H9 (cell line): ENCODE measurements around the gene TMEM82. TPM values are rescaled to one million over a fixed set of nuclear protein-coding genes. Genes with fewer than 3 reads are reported as not detected.

Experiments used
- DNase-seq: peaks from one replicate; pipeline ENCODE4 v3.0.0-alpha.2; 2017
- H2AFZ ChIP-seq: one replicate; pipeline ENCODE4 v1.6.1; 2013; ENCODE audit warnings: mild to moderate bottlenecking, low read length, control low read depth, moderate library complexity
- H2AK5ac ChIP-seq: 2 replicates; pipeline ENCODE4 v1.6.1; 2013; ENCODE audit warnings: low read length, control low read depth, mixed read lengths; ENCODE audit not compliant: insufficient read length
- H2BK120ac ChIP-seq: one replicate; pipeline ENCODE4 v1.6.1; 2013; ENCODE audit warnings: low read depth, mild to moderate bottlenecking, low read length, control low read depth, inconsistent platforms; ENCODE audit not compliant: poor library complexity, severe bottlenecking
- H2BK12ac ChIP-seq: 2 replicates; pipeline ENCODE4 v1.6.1; 2013; ENCODE audit warnings: low read length, control low read depth, mixed read lengths, low read depth; ENCODE audit not compliant: insufficient read length
- H2BK15ac ChIP-seq: 2 replicates; pipeline ENCODE4 v1.6.1; 2013; ENCODE audit warnings: low read depth, low read length, control low read depth
- H2BK20ac ChIP-seq: one replicate; pipeline ENCODE4 v1.6.1; 2013; ENCODE audit warnings: low read depth, mild to moderate bottlenecking, low read length, control low read depth, inconsistent platforms; ENCODE audit not compliant: poor library complexity, severe bottlenecking
- H2BK5ac ChIP-seq: 2 replicates; pipeline ENCODE4 v1.6.1; 2013; ENCODE audit warnings: low read length, control low read depth, mixed read lengths; ENCODE audit not compliant: insufficient read length
- H3K14ac ChIP-seq: 2 replicates; pipeline ENCODE4 v1.6.1; 2013; ENCODE audit warnings: low read length, control low read depth; ENCODE audit not compliant: insufficient read depth
- H3K18ac ChIP-seq: 2 replicates; pipeline ENCODE4 v1.6.1; 2013; ENCODE audit warnings: low read depth, mild to moderate bottlenecking, mixed read lengths, low read length, control low read depth; ENCODE audit not compliant: insufficient read length
- H3K23ac ChIP-seq: 2 replicates; pipeline ENCODE4 v1.6.1; 2013; ENCODE audit warnings: low read length, control low read depth, mixed read lengths, low read depth; ENCODE audit not compliant: insufficient read length
- H3K23me2 ChIP-seq: 2 replicates; pipeline ENCODE4 v1.6.1; 2013; ENCODE audit warnings: low read depth, mild to moderate bottlenecking, mixed read lengths, low read length, control low read depth; ENCODE audit not compliant: insufficient read length, poor library complexity, severe bottlenecking
- H3K27ac ChIP-seq: 2 replicates; pipeline ENCODE4 v1.5.1; 2013; ENCODE audit warnings: low read length, control low read depth, mixed read lengths, low read depth; ENCODE audit not compliant: insufficient read length
- H3K27me3 ChIP-seq: 2 replicates; pipeline ENCODE4 v1.6.1; 2013; ENCODE audit warnings: low read length, control low read depth, inconsistent platforms; ENCODE audit not compliant: insufficient read depth
- H3K4ac ChIP-seq: 2 replicates; pipeline ENCODE4 v1.6.1; 2013; ENCODE audit warnings: low read depth, mild to moderate bottlenecking, control low read depth, inconsistent platforms, low read length, moderate library complexity
- H3K4me1 ChIP-seq: 2 replicates; pipeline ENCODE4 v1.6.1; 2013; ENCODE audit warnings: low read length, control low read depth, inconsistent platforms; ENCODE audit not compliant: insufficient read depth
- H3K4me2 ChIP-seq: 2 replicates; pipeline ENCODE4 v1.6.1; 2013; ENCODE audit warnings: low read length, control low read depth, mixed read lengths; ENCODE audit not compliant: insufficient read length, insufficient read depth
- H3K56ac ChIP-seq: 2 replicates; pipeline ENCODE4 v1.6.1; 2013; ENCODE audit warnings: low read depth, mild to moderate bottlenecking, mixed read lengths, low read length, control low read depth; ENCODE audit not compliant: insufficient read length
- H3K79me1 ChIP-seq: 2 replicates; pipeline ENCODE4 v1.6.1; 2013; ENCODE audit warnings: low read depth, mild to moderate bottlenecking, moderate library complexity, low read length, control low read depth, inconsistent platforms; ENCODE audit not compliant: insufficient read depth, poor library complexity, severe bottlenecking
- H3K79me2 ChIP-seq: 2 replicates; pipeline ENCODE4 v1.6.1; 2013; ENCODE audit warnings: low read length, control low read depth, inconsistent platforms; ENCODE audit not compliant: insufficient read depth
- H3K9ac ChIP-seq: 2 replicates; pipeline ENCODE4 v1.6.1; 2013; ENCODE audit warnings: low read length, control low read depth, mixed read lengths; ENCODE audit not compliant: insufficient read length; ENCODE audit errors: extremely low read depth
- H3K9me3 ChIP-seq: one replicate; pipeline ENCODE4 v1.6.1; 2013; ENCODE audit warnings: low read depth, low read length, inconsistent platforms; ENCODE audit not compliant: control insufficient read depth
- H3T11ph ChIP-seq: one replicate; pipeline ENCODE4 v1.6.1; 2013; ENCODE audit warnings: mild to moderate bottlenecking, low read length, control low read depth, inconsistent platforms
- H4K20me1 ChIP-seq: one replicate; pipeline ENCODE4 v1.6.1; 2013; ENCODE audit not compliant: control insufficient read depth, insufficient read length, insufficient read depth
- H4K5ac ChIP-seq: 2 replicates; pipeline ENCODE4 v1.6.1; 2013; ENCODE audit warnings: low read depth, mild to moderate bottlenecking, mixed read lengths, low read length, control low read depth; ENCODE audit not compliant: insufficient read length
- H4K8ac ChIP-seq: replicated peaks from 2 replicates; pipeline ENCODE4 v1.6.1; 2013; ENCODE audit warnings: low read length, control low read depth, mixed read lengths, low read depth; ENCODE audit not compliant: insufficient read length
- H4K91ac ChIP-seq: 2 replicates; pipeline ENCODE4 v1.6.1; 2013; ENCODE audit warnings: low read depth, mild to moderate bottlenecking, moderate library complexity, mixed read lengths, low read length, control low read depth; ENCODE audit not compliant: insufficient read length
- H3K27ac Mint-ChIP-seq, 3 experiments: 2 replicates in 2 of 3; 3 replicates in 1 of 3; pipeline ENCODE4 v1.8.0; 2020 to 2021; ENCODE audit warnings: mixed read lengths in 3 of 3, mild to moderate bottlenecking in 1 of 3, moderate library complexity in 1 of 3
- H3K27me3 Mint-ChIP-seq: 2 replicates; pipeline ENCODE4 v1.8.0; 2021; ENCODE audit warnings: low read depth, mild to moderate bottlenecking, moderate library complexity, mixed read lengths
- H3K36me3 Mint-ChIP-seq, 3 experiments: 2 replicates in 2 of 3; 3 replicates in 1 of 3; pipeline ENCODE4 v1.8.0; 2020 to 2021; ENCODE audit warnings: low read depth in 3 of 3, mixed read lengths in 3 of 3; ENCODE audit not compliant: insufficient read depth in 1 of 3
- H3K4me1 Mint-ChIP-seq, 2 experiments: 2 replicates each; pipeline ENCODE4 v1.8.0; 2020; ENCODE audit warnings: mixed read lengths in 2 of 2
- H3K4me3 Mint-ChIP-seq, 2 experiments: 2 replicates in 1 of 2; 3 replicates in 1 of 2; pipeline ENCODE4 v1.8.0; 2020 to 2021; ENCODE audit warnings: mild to moderate bottlenecking in 2 of 2, mixed read lengths in 2 of 2, moderate library complexity in 1 of 2
- H3K9me3 Mint-ChIP-seq, 2 experiments: 2 replicates in 1 of 2; 3 replicates in 1 of 2; pipeline ENCODE4 v1.8.0; 2020; ENCODE audit warnings: mild to moderate bottlenecking in 2 of 2, mixed read lengths in 2 of 2, moderate library complexity in 1 of 2
- WGBS: extraction: QIAGEN DNeasy Blood & Tissue Kit; methylation state at CpG from one replicate; pipeline ENCODE4 v1.1.7; 2013; ENCODE audit warnings: missing lambda C conversion rate, low lambda C conversion rate, mixed read lengths; ENCODE audit not compliant: insufficient read length; ENCODE audit errors: extremely low coverage; 5-methylcytosine and 5-hydroxymethylcytosine counted together
- total RNA-seq: library from RNA; stranded (reverse); gene quantifications from 2 replicates; pipeline ENCODE4 v1.2.1, GENCODE V29; 2021
- TF ChIP-seq, protein P1 (sequence below): fragments of 200-600 bp; sonication (generic); conservative IDR thresholded peaks from 3 replicates; pipeline ENCODE4 v1.8.0; 2021; ENCODE audit warnings: antibody characterized with exemption, mild to moderate bottlenecking

The TMEM82 gene
- total RNA-seq, 1 experiment from 2014 or later = 1.4 TPM

DNA sequence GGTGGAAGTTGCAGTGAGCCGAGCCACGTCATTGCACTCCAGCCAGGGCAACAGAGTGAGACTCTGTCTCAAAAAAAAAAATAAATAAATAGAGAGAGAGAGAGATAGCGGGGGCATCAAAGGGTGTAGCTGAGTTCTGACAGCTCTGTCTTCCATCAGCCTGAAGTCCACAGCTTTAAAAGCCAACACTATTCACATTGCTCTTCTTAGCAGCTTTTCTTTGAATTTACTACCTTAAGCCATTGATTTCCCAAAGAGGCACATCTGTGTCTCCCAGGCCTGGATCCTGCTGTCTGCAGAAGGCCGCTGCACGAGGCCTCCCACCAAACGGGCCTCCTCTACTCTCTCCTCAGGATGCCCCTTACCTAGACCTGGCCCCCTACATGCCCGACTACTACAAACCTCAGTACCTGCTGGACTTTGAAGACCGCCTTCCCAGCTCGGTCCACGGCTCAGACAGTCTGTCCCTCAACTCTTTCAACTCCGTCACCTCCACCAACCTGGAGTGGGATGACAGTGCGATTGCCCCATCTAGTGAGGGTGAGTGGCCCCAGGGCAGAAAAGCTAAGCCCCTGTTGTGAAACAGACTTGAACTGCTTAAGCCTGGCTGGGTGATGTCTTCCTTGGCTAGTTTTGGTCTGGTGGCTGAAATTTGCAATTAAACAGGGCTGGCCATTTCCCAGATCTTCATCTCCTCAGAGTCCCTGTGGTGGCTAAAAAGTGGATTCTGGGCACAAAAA lies 22.7 kb upstream of the TMEM82 start:
- no peak overlapping the region for H3K27ac ChIP-seq

More for the DNA sequence above, 22.7 kb upstream of the TMEM82 start:
- H2BK15ac ChIP-seq = no peak overlapping the region
- Mint-ChIP-seq H3K27ac (peak overlapping the region in 2 of 3 experiments; percentile 29 to 37; a peak in 2 of 7 replicates), H3K4me3 (no peak overlapping the region), H3K36me3 (peaks cover 17 to 54% (median 42%) of the 10 kb centered on the region in 3 experiments), H3K27me3 (no peaks in the 10 kb centered on the region), H3K4me1 (0 out of 4 replicates have a peak, but pooled peaks cover 0 to 1% of the 10 kb centered on the region in 2 experiments), H3K9me3 (no peaks in the 10 kb centered on the region)
- H3K79me2 ChIP-seq = no peaks in the 10 kb centered on the region
- H2AK5ac ChIP-seq = no peak overlapping the region
- H3K4me2 ChIP-seq = no peak overlapping the region
- no peak overlapping the region for H4K91ac ChIP-seq
- no peak overlapping the region for H3K56ac ChIP-seq
- no peak overlapping the region for H2BK120ac ChIP-seq
- peaks cover 3% of the 10 kb centered on the region for H3K79me1 ChIP-seq
- H3T11ph ChIP-seq = no peak overlapping the region
- no peaks in the 10 kb centered on the region for H4K20me1 ChIP-seq
- H3K23ac ChIP-seq = no peak overlapping the region
- no peak overlapping the region for H3K4ac ChIP-seq
- H3K27me3 ChIP-seq = no peaks in the 10 kb centered on the region
- H4K5ac ChIP-seq = no peak overlapping the region
- H2BK12ac ChIP-seq = no peak overlapping the region
- no peak overlapping the region for H2BK20ac ChIP-seq
- H3K9ac ChIP-seq = no peak overlapping the region
- no peaks in the 10 kb centered on the region for H3K4me1 ChIP-seq
- no peak overlapping the region for H2BK5ac ChIP-seq
- WGBS = no CpG with 5 or more reads among the region's 12 CpGs
- H3K18ac ChIP-seq = no peak overlapping the region
- no peak overlapping the region for H4K8ac ChIP-seq
- no peaks in the 10 kb centered on the region for H3K9me3 ChIP-seq
- no peaks in the 10 kb centered on the region for H3K23me2 ChIP-seq
- no peak overlapping the region for H2AFZ ChIP-seq
- TF ChIP-seq, protein P1, sequence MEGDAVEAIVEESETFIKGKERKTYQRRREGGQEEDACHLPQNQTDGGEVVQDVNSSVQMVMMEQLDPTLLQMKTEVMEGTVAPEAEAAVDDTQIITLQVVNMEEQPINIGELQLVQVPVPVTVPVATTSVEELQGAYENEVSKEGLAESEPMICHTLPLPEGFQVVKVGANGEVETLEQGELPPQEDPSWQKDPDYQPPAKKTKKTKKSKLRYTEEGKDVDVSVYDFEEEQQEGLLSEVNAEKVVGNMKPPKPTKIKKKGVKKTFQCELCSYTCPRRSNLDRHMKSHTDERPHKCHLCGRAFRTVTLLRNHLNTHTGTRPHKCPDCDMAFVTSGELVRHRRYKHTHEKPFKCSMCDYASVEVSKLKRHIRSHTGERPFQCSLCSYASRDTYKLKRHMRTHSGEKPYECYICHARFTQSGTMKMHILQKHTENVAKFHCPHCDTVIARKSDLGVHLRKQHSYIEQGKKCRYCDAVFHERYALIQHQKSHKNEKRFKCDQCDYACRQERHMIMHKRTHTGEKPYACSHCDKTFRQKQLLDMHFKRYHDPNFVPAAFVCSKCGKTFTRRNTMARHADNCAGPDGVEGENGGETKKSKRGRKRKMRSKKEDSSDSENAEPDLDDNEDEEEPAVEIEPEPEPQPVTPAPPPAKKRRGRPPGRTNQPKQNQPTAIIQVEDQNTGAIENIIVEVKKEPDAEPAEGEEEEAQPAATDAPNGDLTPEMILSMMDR = no peak; the same call in 2 of the 3 replicates
- no peak overlapping the region for H3K14ac ChIP-seq
- DNase-seq = no peak
